AG10803 (cell line): ENCODE results near the gene TNFRSF18.
"Not testable (repeated sequence)": the region's sequence is repeated elsewhere in the genome, so short reads cannot be mapped to it uniquely, and the experiment has no call there.

ENCODE experiments used
- DNase-seq: peaks from one replicate; pipeline ENCODE4 v3.0.0; 2010; ENCODE audit warnings: low read depth
- H3K4me3 ChIP-seq: 2 replicates; pipeline ENCODE4 v1.5.1; 2011; ENCODE audit warnings: mild to moderate bottlenecking, low read length, control low read depth
- TF ChIP-seq, protein P1 (sequence below): conservative IDR thresholded peaks from 2 replicates; pipeline ENCODE4 v1.5.1; 2011; ENCODE audit warnings: mild to moderate bottlenecking, low read length, control low read depth, inconsistent platforms

The TNFRSF18 gene

DNA sequence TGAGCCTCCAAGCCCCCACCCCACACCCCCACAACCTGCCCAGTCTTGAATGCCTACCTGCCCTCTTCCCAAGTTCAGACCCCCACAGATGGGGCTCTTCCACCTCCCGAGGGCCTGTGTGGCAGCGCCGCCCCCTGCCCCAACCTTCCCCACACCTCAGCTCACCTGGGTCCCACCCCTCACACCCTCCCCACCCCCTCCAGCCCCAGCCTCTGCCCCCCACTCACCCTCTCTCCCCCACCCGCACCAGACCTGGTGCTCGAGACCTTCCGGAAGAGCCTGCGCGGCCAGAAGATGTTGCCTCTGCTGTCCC is 9.2 kb downstream of the TNFRSF18 start:
- TF ChIP-seq, protein P1, sequence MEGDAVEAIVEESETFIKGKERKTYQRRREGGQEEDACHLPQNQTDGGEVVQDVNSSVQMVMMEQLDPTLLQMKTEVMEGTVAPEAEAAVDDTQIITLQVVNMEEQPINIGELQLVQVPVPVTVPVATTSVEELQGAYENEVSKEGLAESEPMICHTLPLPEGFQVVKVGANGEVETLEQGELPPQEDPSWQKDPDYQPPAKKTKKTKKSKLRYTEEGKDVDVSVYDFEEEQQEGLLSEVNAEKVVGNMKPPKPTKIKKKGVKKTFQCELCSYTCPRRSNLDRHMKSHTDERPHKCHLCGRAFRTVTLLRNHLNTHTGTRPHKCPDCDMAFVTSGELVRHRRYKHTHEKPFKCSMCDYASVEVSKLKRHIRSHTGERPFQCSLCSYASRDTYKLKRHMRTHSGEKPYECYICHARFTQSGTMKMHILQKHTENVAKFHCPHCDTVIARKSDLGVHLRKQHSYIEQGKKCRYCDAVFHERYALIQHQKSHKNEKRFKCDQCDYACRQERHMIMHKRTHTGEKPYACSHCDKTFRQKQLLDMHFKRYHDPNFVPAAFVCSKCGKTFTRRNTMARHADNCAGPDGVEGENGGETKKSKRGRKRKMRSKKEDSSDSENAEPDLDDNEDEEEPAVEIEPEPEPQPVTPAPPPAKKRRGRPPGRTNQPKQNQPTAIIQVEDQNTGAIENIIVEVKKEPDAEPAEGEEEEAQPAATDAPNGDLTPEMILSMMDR: no peak
- DNase-seq: no peak
- H3K4me3 ChIP-seq: no peak overlapping the region

DNA sequence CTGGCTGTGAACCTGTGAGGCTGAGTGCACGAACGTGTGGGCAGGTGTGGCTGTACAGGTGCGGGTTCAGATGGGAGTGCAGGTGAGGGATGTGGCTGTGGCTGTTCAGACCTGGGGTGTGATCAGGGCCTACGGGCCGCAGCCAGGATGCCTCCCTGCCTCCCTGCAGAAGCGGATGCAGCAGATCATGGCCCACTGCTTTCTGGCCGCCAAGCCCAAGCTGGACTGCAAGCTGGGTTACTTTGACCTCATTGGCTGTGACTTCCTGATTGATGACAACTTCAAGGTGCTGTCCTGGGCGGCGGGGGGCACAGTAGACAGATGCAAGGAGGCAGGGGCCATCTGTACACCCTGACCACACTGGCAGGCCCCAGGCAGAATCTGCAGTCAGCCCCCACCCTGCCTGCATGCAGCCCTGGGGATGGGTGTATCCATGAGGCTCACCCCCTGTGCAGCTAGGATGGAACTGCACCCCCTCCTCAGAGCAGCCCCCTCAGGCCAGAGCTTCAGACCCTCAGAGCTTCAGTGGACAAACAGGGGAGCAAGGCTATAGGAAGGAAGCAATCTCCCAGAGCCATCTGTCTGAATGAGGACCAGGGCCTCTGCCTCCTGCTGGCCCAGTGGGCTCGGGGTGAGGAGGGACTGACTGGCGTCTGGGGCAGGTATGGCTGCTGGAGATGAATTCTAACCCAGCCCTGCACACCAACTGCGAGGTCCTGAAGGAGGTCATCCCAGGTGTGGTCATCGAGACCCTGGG is 9.8 kb downstream of the TNFRSF18 start:
- DNase-seq: no peak
- TF ChIP-seq, protein P1: no peak
- H3K4me3 ChIP-seq: no peak overlapping the region

- DNase-seq, H3K4me3 ChIP-seq: not testable (repeated sequence)
Observed at GRCh38 chr1:1195726-1196125, 10.7 kb downstream of the TNFRSF18 start.

GRCh38 chr1:1194723-1195122 is 11.7 kb downstream of the TNFRSF18 start:
- DNase-seq: no peak
- no peak overlapping the region for H3K4me3 ChIP-seq
- TF ChIP-seq, protein P1: no peak

DNA sequence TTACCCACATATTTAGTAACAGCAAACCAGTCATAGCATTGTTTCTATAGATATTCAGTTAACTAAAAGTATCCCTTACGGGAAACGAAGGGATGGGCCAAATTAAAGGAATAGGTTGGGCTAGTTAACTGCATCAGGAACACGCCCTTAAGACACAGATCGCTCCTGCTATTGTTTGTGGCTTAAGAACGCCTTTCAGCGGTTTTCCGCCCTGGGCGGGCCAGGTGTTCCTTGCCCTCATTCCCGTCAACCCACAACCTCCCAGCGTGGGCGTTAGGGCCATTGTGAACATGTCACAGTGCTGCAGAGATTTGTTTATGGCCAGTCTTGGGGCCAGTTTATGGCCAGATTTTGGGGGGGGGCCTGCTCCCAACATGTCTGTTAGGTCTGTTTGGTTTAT is 14.7 kb downstream of the TNFRSF18 start:
- DNase-seq: no peak
- TF ChIP-seq, protein P1: no peak
- H3K4me3 ChIP-seq: no peak overlapping the region

DNA sequence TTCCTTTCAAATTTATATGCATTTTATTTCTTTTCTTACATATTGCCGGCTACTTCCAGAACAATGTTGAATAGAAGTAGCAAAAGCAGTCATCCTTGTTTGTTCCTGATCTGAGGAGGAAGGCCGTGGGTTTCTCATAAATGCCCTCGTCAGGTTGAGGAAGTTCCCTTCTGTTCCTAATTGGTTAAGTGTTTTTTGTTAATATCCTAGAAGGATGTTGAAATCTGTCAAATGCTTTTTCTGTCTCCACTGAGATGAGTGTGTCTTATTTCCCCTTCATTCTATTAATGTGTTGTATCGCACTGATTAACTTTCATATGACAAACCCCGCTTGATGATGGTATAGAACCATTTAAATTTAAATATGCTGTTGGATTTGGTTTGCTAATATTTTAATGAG is 17.3 kb downstream of the TNFRSF18 start:
- TF ChIP-seq, protein P1: no peak
- DNase-seq: no peak
- no peak overlapping the region for H3K4me3 ChIP-seq

DNA sequence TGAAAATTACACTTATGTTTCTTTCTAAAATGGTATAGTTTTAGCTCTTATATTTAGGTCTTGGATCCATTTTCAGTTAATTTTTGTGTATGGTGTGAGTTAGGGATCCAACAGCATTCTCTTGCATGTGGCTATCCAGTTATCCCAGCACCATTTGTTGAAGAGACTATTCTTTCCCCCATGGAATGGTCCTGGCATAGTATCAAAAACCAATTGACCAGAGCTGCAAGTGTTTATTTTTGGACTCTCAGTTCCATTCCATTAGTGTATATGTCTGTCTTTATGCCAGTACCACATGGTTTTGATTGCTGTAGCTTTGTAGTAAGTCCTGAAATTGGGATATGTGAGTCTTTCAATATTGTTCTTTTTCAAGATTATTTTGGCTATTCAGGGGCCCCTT is 18.5 kb downstream of the TNFRSF18 start:
- no peak overlapping the region for H3K4me3 ChIP-seq
- TF ChIP-seq, protein P1: no peak
- peak; percentile 71 for DNase-seq
